ENCODE data around the gene TJAP1. TPM values are rescaled to one million over a fixed set of nuclear protein-coding genes. Genes with fewer than 3 reads are reported as not detected.

TJAP1 gene
- polyA plus RNA-seq, 1 donor from 2014 or later = 11.4 TPM

- H3K9me3 ChIP-seq (ENCODE audit: low read length) = no peaks in the 10 kb centered on the region
- no peak overlapping the region for H3K4me3 ChIP-seq (ENCODE audit: low read length)
- TF ChIP-seq RAD21 (conservative IDR thresholded peaks at IDR 0.05) (no peak), MXI1 (conservative IDR thresholded peaks at IDR 0.05; ENCODE audit: poor library complexity, severe bottlenecking) (no peak), SMC3 (conservative IDR thresholded peaks at IDR 0.05; ENCODE audit: poor library complexity) (no peak), POLR2AphosphoS5 (IDR thresholded peaks at IDR 0.05) (no peak)
- TF ChIP-seq, protein P1, sequence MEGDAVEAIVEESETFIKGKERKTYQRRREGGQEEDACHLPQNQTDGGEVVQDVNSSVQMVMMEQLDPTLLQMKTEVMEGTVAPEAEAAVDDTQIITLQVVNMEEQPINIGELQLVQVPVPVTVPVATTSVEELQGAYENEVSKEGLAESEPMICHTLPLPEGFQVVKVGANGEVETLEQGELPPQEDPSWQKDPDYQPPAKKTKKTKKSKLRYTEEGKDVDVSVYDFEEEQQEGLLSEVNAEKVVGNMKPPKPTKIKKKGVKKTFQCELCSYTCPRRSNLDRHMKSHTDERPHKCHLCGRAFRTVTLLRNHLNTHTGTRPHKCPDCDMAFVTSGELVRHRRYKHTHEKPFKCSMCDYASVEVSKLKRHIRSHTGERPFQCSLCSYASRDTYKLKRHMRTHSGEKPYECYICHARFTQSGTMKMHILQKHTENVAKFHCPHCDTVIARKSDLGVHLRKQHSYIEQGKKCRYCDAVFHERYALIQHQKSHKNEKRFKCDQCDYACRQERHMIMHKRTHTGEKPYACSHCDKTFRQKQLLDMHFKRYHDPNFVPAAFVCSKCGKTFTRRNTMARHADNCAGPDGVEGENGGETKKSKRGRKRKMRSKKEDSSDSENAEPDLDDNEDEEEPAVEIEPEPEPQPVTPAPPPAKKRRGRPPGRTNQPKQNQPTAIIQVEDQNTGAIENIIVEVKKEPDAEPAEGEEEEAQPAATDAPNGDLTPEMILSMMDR (IDR thresholded peaks at IDR 0.05; ENCODE audit: poor library complexity, severe bottlenecking) = no peak
- no peaks in the 10 kb centered on the region for H3K79me2 ChIP-seq (replicated peaks; ENCODE audit: insufficient read depth, low read length)
- no peaks in the 10 kb centered on the region for H3K9me2 ChIP-seq (ENCODE audit: insufficient read depth, low read length)
- H2AFZ ChIP-seq (ENCODE audit: low read depth, low read length) = no peak overlapping the region
- H3K27ac ChIP-seq (ENCODE audit: low read length) = no peak overlapping the region
- no peaks in the 10 kb centered on the region for H3K36me3 ChIP-seq (ENCODE audit: insufficient read depth, low read length)
- no peak overlapping the region for H3K9ac ChIP-seq (ENCODE audit: low read length)
- no peak overlapping the region for H3K4me2 ChIP-seq (ENCODE audit: low read length)
- H3K27me3 ChIP-seq (ENCODE audit: insufficient read depth, low read depth, low read length) = no peaks in the 10 kb centered on the region
- no peaks in the 10 kb centered on the region for H3F3A ChIP-seq (ENCODE audit: insufficient read depth, low read length, poor library complexity, severe bottlenecking)
- no peaks in the 10 kb centered on the region for H4K20me1 ChIP-seq (ENCODE audit: insufficient read depth)
These were observed 9.1 kb upstream of the TJAP1 start for GRCh38 chr6:43468240-43468639.

DNA sequence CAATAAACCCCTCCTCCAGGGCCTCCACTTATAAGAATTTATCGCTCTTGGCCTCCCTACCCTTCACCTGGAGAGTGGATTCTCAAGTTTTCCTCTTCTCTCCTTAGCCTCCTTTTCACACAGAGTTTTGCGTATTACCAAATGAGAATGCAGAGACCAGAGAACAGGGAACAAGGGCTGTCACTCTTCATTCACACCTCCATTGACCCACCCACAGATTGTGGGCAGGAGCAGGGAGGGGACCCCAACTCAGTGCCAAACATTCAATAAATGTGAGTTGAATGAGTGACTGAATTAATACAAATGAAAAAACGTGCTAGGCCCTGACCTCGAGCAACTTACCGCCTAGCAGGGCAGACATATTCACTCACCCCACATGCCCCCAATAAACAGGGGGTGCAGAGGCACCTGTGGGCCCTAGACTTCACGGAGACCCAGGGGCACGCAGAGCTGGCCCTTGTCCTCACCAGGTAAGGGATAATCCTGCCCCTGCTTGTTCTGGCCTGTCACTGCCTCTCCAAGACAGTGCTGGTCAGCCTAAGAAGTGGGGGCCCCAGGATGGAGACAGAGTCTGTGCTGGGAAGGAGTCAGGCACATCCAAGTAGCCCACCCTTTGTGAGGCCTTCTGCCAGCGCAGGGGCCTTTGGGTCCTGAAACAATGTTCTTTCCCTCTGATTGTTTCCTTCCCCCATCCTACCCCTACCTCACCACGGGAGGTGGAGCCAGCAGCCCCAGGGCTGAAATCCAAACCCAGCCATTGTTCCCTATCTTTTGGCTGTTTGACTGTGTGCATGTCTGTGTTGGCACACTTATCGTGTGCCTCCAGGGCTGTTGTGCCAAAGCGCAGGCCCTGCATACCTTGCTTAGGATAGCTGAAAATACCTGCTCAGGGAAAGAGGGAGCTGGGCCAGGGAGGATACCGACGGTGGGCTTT, 8.4 kb upstream of the TJAP1 start:
- H4K20me1 ChIP-seq (ENCODE audit: insufficient read depth) = no peaks in the 10 kb centered on the region
- H2AFZ ChIP-seq (ENCODE audit: low read depth, low read length) = no peak overlapping the region
- H3F3A ChIP-seq (ENCODE audit: insufficient read depth, low read length, poor library complexity, severe bottlenecking) = no peaks in the 10 kb centered on the region
- H3K9ac ChIP-seq (ENCODE audit: low read length) = no peak overlapping the region
- no peaks in the 10 kb centered on the region for H3K9me3 ChIP-seq (ENCODE audit: low read length)
- H3K9me2 ChIP-seq (ENCODE audit: insufficient read depth, low read length) = no peaks in the 10 kb centered on the region
- no peak overlapping the region for H3K4me2 ChIP-seq (ENCODE audit: low read length)
- no peaks in the 10 kb centered on the region for H3K27me3 ChIP-seq (ENCODE audit: insufficient read depth, low read depth, low read length)
- no peaks in the 10 kb centered on the region for H3K79me2 ChIP-seq (replicated peaks; ENCODE audit: insufficient read depth, low read length)
- no peak for TF ChIP-seq EP300 (conservative IDR thresholded peaks at IDR 0.05; ENCODE audit: poor library complexity, severe bottlenecking)
- no peak for TF ChIP-seq POLR2AphosphoS5 (IDR thresholded peaks at IDR 0.05)
- no peak for TF ChIP-seq RAD21 (conservative IDR thresholded peaks at IDR 0.05)
- TF ChIP-seq EZH2 (IDR thresholded peaks at IDR 0.05; ENCODE audit: borderline replicate concordance, insufficient read depth, low read length, poor library complexity, severe bottlenecking) = no peak
- no peak for TF ChIP-seq SMC3 (conservative IDR thresholded peaks at IDR 0.05; ENCODE audit: poor library complexity)
- no peak for TF ChIP-seq REST (IDR thresholded peaks at IDR 0.05; ENCODE audit: borderline replicate concordance)
- no peak overlapping the region for H3K27ac ChIP-seq (ENCODE audit: low read length)
- H3K36me3 ChIP-seq (ENCODE audit: insufficient read depth, low read length) = no peaks in the 10 kb centered on the region
- H3K4me3 ChIP-seq (ENCODE audit: low read length) = no peak overlapping the region
